ENCODE data around the gene CAPN8. TPM values are rescaled to one million over a fixed set of nuclear protein-coding genes. Genes with fewer than 3 reads are reported as not detected.

Gene CAPN8
- polyA plus RNA-seq, 1 donor (not counting 4 experiments of a cell fraction or from before 2014, with no cell fraction given), result 4.7 TPM

- Histone ChIP-seq H3K4me2 (ENCODE audit: control insufficient read depth, extremely low read depth, insufficient read depth, low read depth, low read length) (no peak overlapping the region), H3K27me3 (ENCODE audit: control insufficient read depth, extremely low read depth, insufficient read depth, low read length) (no peaks in the 10 kb centered on the region), H3K4me1 (ENCODE audit: control insufficient read depth, extremely low read depth, insufficient read depth, low read length) (no peaks in the 10 kb centered on the region), H3K79me2 (ENCODE audit: control insufficient read depth, insufficient read depth, low read length) (no peaks in the 10 kb centered on the region), H3K9me1 (ENCODE audit: control insufficient read depth, extremely low read depth, insufficient read depth, low read length) (no peaks in the 10 kb centered on the region), H2AFZ (ENCODE audit: control insufficient read depth, low read length) (no peak overlapping the region), H3K36me3 (ENCODE audit: control insufficient read depth in 2 of 2, extremely low read depth in 1 of 2, insufficient read depth in 2 of 2, low read length in 2 of 2) (no peaks in the 10 kb centered on the region), H3K9me3 (ENCODE audit: control insufficient read depth, low read depth, low read length) (peaks cover 2% of the 10 kb centered on the region), H4K20me1 (ENCODE audit: control insufficient read depth, extremely low read depth, insufficient read depth, low read length) (no peaks in the 10 kb centered on the region), H3K4me3 (ENCODE audit: control insufficient read depth in 2 of 3, extremely low read depth in 1 of 3, insufficient read depth in 2 of 3, low read depth in 1 of 3, low read length in 3 of 3) (no peak overlapping the region), H3K27ac (ENCODE audit: control insufficient read depth, insufficient read depth, low read length) (no peak overlapping the region), H3K9ac (ENCODE audit: control insufficient read depth, extremely low read depth, insufficient read depth, low read length) (no peak overlapping the region)
- no peak for DNase-seq (ENCODE audit: low read depth, low spot score)
- no peak for FAIRE-seq
- TF ChIP-seq, protein P1, sequence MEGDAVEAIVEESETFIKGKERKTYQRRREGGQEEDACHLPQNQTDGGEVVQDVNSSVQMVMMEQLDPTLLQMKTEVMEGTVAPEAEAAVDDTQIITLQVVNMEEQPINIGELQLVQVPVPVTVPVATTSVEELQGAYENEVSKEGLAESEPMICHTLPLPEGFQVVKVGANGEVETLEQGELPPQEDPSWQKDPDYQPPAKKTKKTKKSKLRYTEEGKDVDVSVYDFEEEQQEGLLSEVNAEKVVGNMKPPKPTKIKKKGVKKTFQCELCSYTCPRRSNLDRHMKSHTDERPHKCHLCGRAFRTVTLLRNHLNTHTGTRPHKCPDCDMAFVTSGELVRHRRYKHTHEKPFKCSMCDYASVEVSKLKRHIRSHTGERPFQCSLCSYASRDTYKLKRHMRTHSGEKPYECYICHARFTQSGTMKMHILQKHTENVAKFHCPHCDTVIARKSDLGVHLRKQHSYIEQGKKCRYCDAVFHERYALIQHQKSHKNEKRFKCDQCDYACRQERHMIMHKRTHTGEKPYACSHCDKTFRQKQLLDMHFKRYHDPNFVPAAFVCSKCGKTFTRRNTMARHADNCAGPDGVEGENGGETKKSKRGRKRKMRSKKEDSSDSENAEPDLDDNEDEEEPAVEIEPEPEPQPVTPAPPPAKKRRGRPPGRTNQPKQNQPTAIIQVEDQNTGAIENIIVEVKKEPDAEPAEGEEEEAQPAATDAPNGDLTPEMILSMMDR (optimal IDR thresholded peaks at IDR 0.05 in 1 of 3, IDR thresholded peaks at IDR 0.05 in 1 of 3, conservative IDR thresholded peaks at IDR 0.05 in 1 of 3; ENCODE audit: extremely low read depth in 1 of 3, insufficient read depth in 2 of 3, low read length in 3 of 3), result no peak
- no peak for TF ChIP-seq EZH2 (IDR thresholded peaks at IDR 0.05; ENCODE audit: low read length)
- dilution Hi-C loops (cut with MboI; ENCODE audit: extremely low pct_ligation_motif_present, low sequenced_read_pairs), result no loop called here
Measured at GRCh38 chr1:223678841-223679240, 13.3 kb upstream of the CAPN8 start.

DNA sequence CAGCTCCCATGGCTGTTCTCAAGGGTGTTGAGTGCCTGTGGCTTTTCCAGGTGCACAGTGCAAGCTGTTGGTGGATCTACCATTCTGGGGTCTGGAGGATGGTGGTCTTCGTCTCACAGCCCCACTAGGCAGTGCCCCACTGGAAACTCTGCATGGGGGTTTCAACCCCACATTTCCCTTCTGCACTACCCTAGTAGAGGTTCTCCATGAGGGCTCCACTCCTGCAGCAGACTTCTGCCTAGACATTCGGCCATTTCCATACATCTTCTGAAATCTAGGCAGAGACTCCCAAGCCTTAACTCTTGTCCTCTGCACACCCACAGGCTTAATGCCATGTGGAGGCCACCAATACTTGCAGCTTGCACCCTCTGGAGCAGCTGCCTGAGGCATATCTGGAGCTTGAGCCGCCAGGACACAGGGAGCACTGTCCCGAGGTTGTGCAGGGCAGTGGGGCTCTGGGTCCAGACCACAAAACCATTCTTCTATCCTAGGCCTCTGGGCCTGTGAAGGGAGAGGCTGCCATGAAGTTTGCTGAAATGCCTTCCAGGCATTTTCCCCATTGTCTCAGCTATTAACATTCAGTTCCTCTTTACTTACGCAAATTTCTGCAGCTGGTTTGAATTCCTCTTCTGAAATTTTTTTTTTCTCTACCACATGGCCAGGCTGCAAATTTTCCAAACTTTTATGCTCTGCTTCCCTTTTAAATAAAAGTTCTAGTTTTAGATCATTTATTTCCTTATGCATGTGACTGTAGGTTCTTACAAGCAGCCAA is 8.8 kb upstream of the CAPN8 start:
- dilution Hi-C loops (cut with MboI; ENCODE audit: extremely low pct_ligation_motif_present, low sequenced_read_pairs), result no loop called here
- Histone ChIP-seq H2AFZ (ENCODE audit: control insufficient read depth, low read length) (no peak overlapping the region), H3K4me1 (ENCODE audit: control insufficient read depth, extremely low read depth, insufficient read depth, low read length) (no peaks in the 10 kb centered on the region), H3K4me3 (ENCODE audit: control insufficient read depth in 2 of 3, extremely low read depth in 1 of 3, insufficient read depth in 2 of 3, low read depth in 1 of 3, low read length in 3 of 3) (no peak overlapping the region), H3K9me1 (ENCODE audit: control insufficient read depth, extremely low read depth, insufficient read depth, low read length) (no peaks in the 10 kb centered on the region), H3K27ac (ENCODE audit: control insufficient read depth, insufficient read depth, low read length) (no peak overlapping the region), H3K27me3 (ENCODE audit: control insufficient read depth, extremely low read depth, insufficient read depth, low read length) (no peaks in the 10 kb centered on the region), H3K9me3 (ENCODE audit: control insufficient read depth, low read depth, low read length) (peaks cover 2% of the 10 kb centered on the region), H3K9ac (ENCODE audit: control insufficient read depth, extremely low read depth, insufficient read depth, low read length) (no peak overlapping the region), H4K20me1 (ENCODE audit: control insufficient read depth, extremely low read depth, insufficient read depth, low read length) (no peaks in the 10 kb centered on the region), H3K36me3 (ENCODE audit: control insufficient read depth in 2 of 2, extremely low read depth in 1 of 2, insufficient read depth in 2 of 2, low read length in 2 of 2) (no peaks in the 10 kb centered on the region), H3K4me2 (ENCODE audit: control insufficient read depth, extremely low read depth, insufficient read depth, low read depth, low read length) (no peak overlapping the region), H3K79me2 (ENCODE audit: control insufficient read depth, insufficient read depth, low read length) (no peaks in the 10 kb centered on the region)
- DNase-seq (ENCODE audit: low read depth, low spot score), result no peak
- FAIRE-seq, result no peak
- TF ChIP-seq, protein P1 (optimal IDR thresholded peaks at IDR 0.05 in 1 of 3, IDR thresholded peaks at IDR 0.05 in 1 of 3, conservative IDR thresholded peaks at IDR 0.05 in 1 of 3; ENCODE audit: extremely low read depth in 1 of 3, insufficient read depth in 2 of 3, low read length in 3 of 3), result no peak
- TF ChIP-seq EZH2 (IDR thresholded peaks at IDR 0.05; ENCODE audit: low read length), result no peak
